PFSK-1 (cell line): ENCODE measurements around the gene SELENOW.

Experiments used
- FOXP2 ChIP-seq: optimal IDR thresholded peaks from 2 replicates; pipeline ENCODE3; 2011; ENCODE audit warnings: borderline replicate concordance, control low read depth, inconsistent platforms; ENCODE audit not compliant: insufficient read depth; ENCODE audit errors: extremely low read length, extremely low read depth
- POLR2AphosphoS5 ChIP-seq: IDR thresholded peaks from 2 replicates; pipeline ENCODE4 v1.6.1; 2012; ENCODE audit warnings: low read depth, mild to moderate bottlenecking, control low read depth, low read length, moderate library complexity
- REST ChIP-seq, 2 experiments: IDR thresholded peaks; 2 replicates each; pipeline versions ENCODE4 v1.6.1 to v1.8.0; 2011 to 2012; ENCODE audit warnings: low read depth in 2 of 2, low read length in 2 of 2, control low read depth in 1 of 2, inconsistent platforms in 1 of 2, mild to moderate bottlenecking in 1 of 2, moderate library complexity in 1 of 2; ENCODE audit not compliant: insufficient read depth in 1 of 2
- SIN3A ChIP-seq: IDR thresholded peaks from 2 replicates; pipeline ENCODE4 v1.6.1; 2012; ENCODE audit warnings: mild to moderate bottlenecking, low read length, moderate library complexity, borderline replicate concordance; ENCODE audit not compliant: insufficient read depth
- TAF1 ChIP-seq: IDR thresholded peaks from 2 replicates; pipeline ENCODE4 v1.6.1; 2012; ENCODE audit warnings: low read length, control low read depth, borderline replicate concordance; ENCODE audit not compliant: insufficient read depth

The SELENOW gene

GRCh38 chr19:47821460-47822020 lies 43.0 kb downstream of the SELENOW start, which contains the start of gene CRX:
Gene CRX (plus strand): TSS chr19:47821937. CDS start chr19:47834444, 12,507 bp downstream.
- no peak for TF ChIP-seq SIN3A

DNA sequence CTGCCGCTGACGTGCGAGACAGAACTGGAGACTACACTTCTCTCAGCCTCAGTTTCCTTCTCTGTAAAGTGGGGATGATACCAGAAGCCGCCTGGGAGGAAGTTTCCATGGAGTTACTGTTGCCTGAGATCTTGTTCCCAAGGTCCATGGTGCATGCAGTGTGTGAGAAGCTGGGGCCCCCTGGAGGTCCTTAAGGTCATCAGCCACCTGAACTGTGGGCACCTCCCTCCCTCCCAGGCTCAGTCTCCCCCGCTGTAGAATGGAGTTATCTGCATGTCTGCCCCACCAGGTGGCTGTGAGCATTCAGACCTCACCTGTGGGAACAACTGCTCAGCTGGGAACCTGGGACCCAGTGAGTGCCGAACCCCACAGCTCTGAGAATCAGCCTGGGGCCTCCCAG lies 45.9 kb downstream of the SELENOW start:
- TF ChIP-seq SIN3A, result no peak
- TF ChIP-seq POLR2AphosphoS5, result no peak
- TF ChIP-seq FOXP2, result no peak
- no peak for TF ChIP-seq TAF1
- TF ChIP-seq REST (IDR thresholded peaks at IDR 0.05; ENCODE audit: insufficient read depth in 1 of 2, low read depth in 2 of 2, low read length in 2 of 2), result no peak

DNA sequence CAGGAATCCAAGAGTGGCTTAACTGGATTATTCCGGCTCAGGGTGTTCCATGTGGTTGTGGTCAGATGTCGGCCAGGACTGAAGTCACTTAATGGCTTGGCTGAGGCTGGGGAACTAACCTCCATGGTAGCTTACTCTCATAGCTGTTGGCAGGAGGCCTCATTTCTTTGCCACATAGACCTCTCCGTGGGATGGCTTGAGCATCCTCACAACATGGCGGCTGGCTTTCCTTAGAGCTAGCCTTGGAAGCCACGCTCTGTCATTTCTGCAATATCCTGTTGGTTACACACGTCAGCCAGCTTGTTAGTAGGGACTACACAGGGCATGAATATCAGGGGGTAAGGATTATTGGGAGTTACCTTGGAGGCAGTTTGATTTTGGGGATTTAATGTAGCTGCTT lies 48.3 kb downstream of the SELENOW start:
- TF ChIP-seq SIN3A, result no peak
- no peak for TF ChIP-seq REST (IDR thresholded peaks at IDR 0.05; ENCODE audit: insufficient read depth in 1 of 2, low read depth in 2 of 2, low read length in 2 of 2)
- no peak for TF ChIP-seq POLR2AphosphoS5
- no peak for TF ChIP-seq FOXP2
- TF ChIP-seq TAF1, result no peak

GRCh38 chr19:47832723-47833122 lies 54.2 kb downstream of the SELENOW start:
- TF ChIP-seq REST (IDR thresholded peaks at IDR 0.05; ENCODE audit: insufficient read depth in 1 of 2, low read depth in 2 of 2, low read length in 2 of 2) (no peak), TAF1 (no peak), SIN3A (no peak)
